Measurements from ENCODE around the gene NUAK2.

Gene NUAK2

GRCh38 chr1:205255941-205256780 lies 65.4 kb downstream of the NUAK2 start:
- Histone ChIP-seq H4K20me1 (ENCODE audit: low read depth, low read length) (no peaks in the 10 kb centered on the region), H3F3A (ENCODE audit: insufficient read depth) (no peaks in the 10 kb centered on the region), H3K4me2 (ENCODE audit: low read depth, low read length, poor library complexity, severe bottlenecking) (no peak overlapping the region), H3K79me2 (ENCODE audit: insufficient read depth, low read length) (no peaks in the 10 kb centered on the region), H3K9me3 (ENCODE audit: insufficient read depth, low read length) (no peaks in the 10 kb centered on the region), H3K27ac (ENCODE audit: low read depth, low read length) (no peak overlapping the region), H3K36me3 (ENCODE audit: low read length) (no peaks in the 10 kb centered on the region), H2AFZ (ENCODE audit: low read depth, low read length, severe bottlenecking) (no peak overlapping the region), H3K9ac (ENCODE audit: low read length) (no peak overlapping the region), H3K9me2 (replicated peaks; ENCODE audit: insufficient read depth, low read length) (no peaks in the 10 kb centered on the region), H3K27me3 (ENCODE audit: low read length) (no peaks in the 10 kb centered on the region), H3K4me3 (ENCODE audit: insufficient read depth, low read length, poor library complexity, severe bottlenecking) (no peak overlapping the region)
- TF ChIP-seq, protein P1, sequence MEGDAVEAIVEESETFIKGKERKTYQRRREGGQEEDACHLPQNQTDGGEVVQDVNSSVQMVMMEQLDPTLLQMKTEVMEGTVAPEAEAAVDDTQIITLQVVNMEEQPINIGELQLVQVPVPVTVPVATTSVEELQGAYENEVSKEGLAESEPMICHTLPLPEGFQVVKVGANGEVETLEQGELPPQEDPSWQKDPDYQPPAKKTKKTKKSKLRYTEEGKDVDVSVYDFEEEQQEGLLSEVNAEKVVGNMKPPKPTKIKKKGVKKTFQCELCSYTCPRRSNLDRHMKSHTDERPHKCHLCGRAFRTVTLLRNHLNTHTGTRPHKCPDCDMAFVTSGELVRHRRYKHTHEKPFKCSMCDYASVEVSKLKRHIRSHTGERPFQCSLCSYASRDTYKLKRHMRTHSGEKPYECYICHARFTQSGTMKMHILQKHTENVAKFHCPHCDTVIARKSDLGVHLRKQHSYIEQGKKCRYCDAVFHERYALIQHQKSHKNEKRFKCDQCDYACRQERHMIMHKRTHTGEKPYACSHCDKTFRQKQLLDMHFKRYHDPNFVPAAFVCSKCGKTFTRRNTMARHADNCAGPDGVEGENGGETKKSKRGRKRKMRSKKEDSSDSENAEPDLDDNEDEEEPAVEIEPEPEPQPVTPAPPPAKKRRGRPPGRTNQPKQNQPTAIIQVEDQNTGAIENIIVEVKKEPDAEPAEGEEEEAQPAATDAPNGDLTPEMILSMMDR (IDR thresholded peaks at IDR 0.05; ENCODE audit: insufficient read depth, low read length, poor library complexity, severe bottlenecking), result peak; percentile 76
- no peak for TF ChIP-seq EZH2phosphoT487 (conservative IDR thresholded peaks at IDR 0.05; ENCODE audit: low read length)

Data from SU-DHL-6 (cell line).